GM12892 (cell line): ENCODE measurements around the gene CHRD.
A peak's percentile ranks its signal among the peaks of the same experiment; 100 is the strongest.

Experiments
- POLR2A ChIP-seq: IDR thresholded peaks from 2 replicates; pipeline ENCODE4 v1.6.1; 2011; ENCODE audit warnings: low read depth, low read length, control low read depth
- POLR2AphosphoS5 ChIP-seq: IDR thresholded peaks from 2 replicates; pipeline ENCODE4 v1.6.1; 2011; ENCODE audit warnings: low read depth, low read length, control low read depth
- TAF1 ChIP-seq: IDR thresholded peaks from 2 replicates; pipeline ENCODE4 v1.6.1; 2011; ENCODE audit warnings: low read depth, mild to moderate bottlenecking, control low read depth, low read length, borderline replicate concordance

DNA sequence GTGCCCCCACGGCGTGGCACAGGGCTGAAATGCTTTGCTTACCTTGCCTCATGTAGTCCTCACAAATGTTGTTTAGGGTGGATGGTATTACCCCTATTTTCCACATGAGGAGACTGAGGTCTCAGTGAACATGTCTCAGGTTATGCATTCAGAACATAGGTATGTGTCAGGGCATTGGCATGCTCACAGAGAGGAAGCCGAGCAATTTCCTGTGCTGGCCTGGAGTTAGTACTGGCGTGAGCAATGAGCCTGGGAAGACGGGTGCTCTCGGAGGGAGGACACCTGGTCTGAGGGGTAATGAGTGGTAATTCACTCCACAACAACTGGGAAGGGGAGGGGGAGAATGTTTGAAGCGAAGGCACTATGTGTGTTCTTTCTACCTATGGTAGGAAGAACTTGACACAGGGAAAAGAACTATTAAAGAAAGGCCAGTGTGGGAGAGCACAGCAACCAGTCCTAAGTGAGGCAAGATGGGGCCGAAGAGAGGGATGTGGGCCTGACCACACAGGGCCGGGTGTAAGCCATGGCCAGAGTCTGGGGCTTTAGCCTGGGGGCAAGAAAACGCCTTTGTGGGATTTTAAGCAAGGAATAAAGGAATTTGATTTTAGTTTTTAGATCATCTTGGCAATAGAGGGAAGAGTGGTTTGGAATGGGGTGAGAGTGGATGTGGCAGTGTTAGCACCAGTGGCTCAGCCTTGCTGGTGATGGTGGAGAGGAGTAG, 47.3 kb upstream of the CHRD start:
- TF ChIP-seq POLR2A (0 out of 2 replicates have a peak, but pooled peaks have one; percentile 29), TAF1 (no peak), POLR2AphosphoS5 (peak; percentile 69; the same call in 1 of the 2 replicates)
